SK-N-SH (cell line): ENCODE data around the gene DYNC2H1. TPM values are rescaled to one million over a fixed set of nuclear protein-coding genes. Genes with fewer than 3 reads are reported as not detected.

ENCODE experiments used
- CTCF ChIA-PET: fragments of 300-600, 350-600 bp; formaldehyde crosslinking; extraction: SDS; loops from one replicate; lab custom pipeline; 2021; lab: Yijun Ruan, JAX
- POLR2A ChIA-PET: fragments of 350-600 bp; sonication (Branson Sonifier 250); formaldehyde crosslinking; extraction: SDS; loops from one replicate; lab custom pipeline; 2020; ENCODE audit warnings: antibody characterized with exemption, inconsistent platforms; lab: Yijun Ruan, JAX
- DNase-seq: peaks from one replicate; pipeline ENCODE4 v3.0.0; 2012
- H2AFZ ChIP-seq: fragments of 200-600 bp; sonication (generic); 2 replicates; pipeline ENCODE4 v1.8.1; 2016; ENCODE audit warnings: antibody characterized with exemption, mild to moderate bottlenecking, low read depth
- H3F3A ChIP-seq: fragments of 200-600 bp; sonication (generic); replicated peaks from 2 replicates; pipeline ENCODE3; 2016; ENCODE audit warnings: antibody characterized with exemption, mild to moderate bottlenecking; ENCODE audit not compliant: insufficient read depth
- H3K27ac ChIP-seq, 2 experiments: fragments of 200-500 bp in 1 of 2; fragments of 200-600 bp in 1 of 2; sonication (Bioruptor generic) in 1 of 2; sonication (generic), shearing (Covaris generic) in 1 of 2; 2 replicates each; pipeline versions ENCODE4 v1.5.1 to v1.6.1; 2014 to 2016; ENCODE audit warnings: low read depth in 2 of 2, inconsistent platforms in 1 of 2, low read length in 1 of 2, mild to moderate bottlenecking in 1 of 2, mixed read lengths in 1 of 2
- H3K27me3 ChIP-seq: fragments of 200-600 bp; sonication (generic), shearing (Covaris generic); 2 replicates; pipeline ENCODE4 v1.6.1; 2016; ENCODE audit warnings: mixed run types; ENCODE audit not compliant: insufficient read depth
- H3K36me3 ChIP-seq, 2 experiments: fragments of 200-500 bp in 1 of 2; fragments of 200-600 bp in 1 of 2; sonication (Bioruptor generic) in 1 of 2; sonication (generic) in 1 of 2; replicated peaks in 1 of 2; 2 replicates each; pipeline versions ENCODE3 to v1.5.1; 2014 to 2016; ENCODE audit warnings: low read length in 1 of 2, mild to moderate bottlenecking in 1 of 2; ENCODE audit not compliant: insufficient read depth in 2 of 2, control insufficient read depth in 1 of 2
- H3K4me1 ChIP-seq, 2 experiments: fragments of 200-500 bp in 1 of 2; fragments of 200-600 bp in 1 of 2; sonication (Bioruptor generic) in 1 of 2; sonication (generic), shearing (Covaris generic) in 1 of 2; 2 replicates each; pipeline versions ENCODE4 v1.5.1 to v1.6.1; 2014 to 2016; ENCODE audit warnings: low read depth in 1 of 2, low read length in 1 of 2, mixed run types in 1 of 2; ENCODE audit not compliant: insufficient read depth in 2 of 2, control insufficient read depth in 1 of 2
- H3K4me2 ChIP-seq: fragments of 200-600 bp; sonication (generic), shearing (Covaris generic); 2 replicates; pipeline ENCODE4 v1.6.1; 2017; ENCODE audit warnings: mixed run types
- H3K4me3 ChIP-seq, 2 experiments: fragments of 200-500 bp in 1 of 2; fragments of 200-600 bp in 1 of 2; sonication (Bioruptor generic) in 1 of 2; sonication (generic), shearing (Covaris generic) in 1 of 2; 2 replicates each; pipeline versions ENCODE4 v1.5.1 to v1.8.1; 2014 to 2016; ENCODE audit warnings: low read depth in 2 of 2, inconsistent platforms in 1 of 2, low read length in 1 of 2, mild to moderate bottlenecking in 1 of 2, mixed read lengths in 1 of 2, moderate library complexity in 1 of 2
- H3K79me2 ChIP-seq: fragments of 200-600 bp; sonication (generic); 2 replicates; pipeline ENCODE4 v1.8.1; 2017; ENCODE audit warnings: mild to moderate bottlenecking; ENCODE audit not compliant: insufficient read depth
- H3K9ac ChIP-seq: fragments of 200-600 bp; sonication (generic); 2 replicates; pipeline ENCODE4 v1.6.1; 2017; ENCODE audit warnings: mixed run types
- H3K9me2 ChIP-seq: fragments of 200-600 bp; sonication (generic); 2 replicates; pipeline ENCODE4 v1.6.1; 2017; ENCODE audit warnings: mixed run types
- H3K9me3 ChIP-seq: fragments of 200-600 bp; sonication (generic); 2 replicates; pipeline ENCODE4 v1.6.1; 2017; ENCODE audit warnings: mixed run types, mild to moderate bottlenecking, moderate library complexity
- H4K20me1 ChIP-seq: fragments of 200-600 bp; sonication (generic); 2 replicates; pipeline ENCODE4 v1.6.1; 2017; ENCODE audit warnings: mild to moderate bottlenecking, mixed run types; ENCODE audit not compliant: insufficient read depth
- CHD2 ChIP-seq: fragments of 150-350 bp; IDR thresholded peaks from 2 replicates; pipeline ENCODE4 v1.6.1; 2018; ENCODE audit warnings: low read length; ENCODE audit not compliant: partially characterized antibody
- CTCF ChIP-seq: fragments of 200-600 bp; sonication (generic); IDR thresholded peaks from 2 replicates; pipeline ENCODE4 v1.6.1; 2017; ENCODE audit warnings: antibody characterized with exemption, mild to moderate bottlenecking, moderate library complexity
- ELF1 ChIP-seq: IDR thresholded peaks from 2 replicates; pipeline ENCODE4 v1.4.0; 2012
- EZH2phosphoT487 ChIP-seq: fragments of 200-600 bp; sonication (generic); IDR thresholded peaks from 2 replicates; pipeline ENCODE4 v1.6.1; 2017; ENCODE audit warnings: low read depth, mixed run types, mild to moderate bottlenecking, antibody characterized with exemption, moderate library complexity, borderline replicate concordance
- FOXJ3 ChIP-seq: sonication (generic); formaldehyde crosslinking; IDR thresholded peaks from 2 replicates; pipeline ENCODE4 v1.5.1; 2020; ENCODE audit warnings: mild to moderate bottlenecking, missing genetic modification reagents
- FOXM1 ChIP-seq: IDR thresholded peaks from 2 replicates; pipeline ENCODE4 v1.4.0; 2012; ENCODE audit warnings: low read depth, mild to moderate bottlenecking
- GABPA ChIP-seq: IDR thresholded peaks from 2 replicates; pipeline ENCODE4 v1.4.0; 2012; ENCODE audit warnings: low read depth, mild to moderate bottlenecking
- GATA2 ChIP-seq: sonication (generic); formaldehyde crosslinking; IDR thresholded peaks from 2 replicates; pipeline ENCODE4 v1.5.0; 2020; ENCODE audit warnings: mild to moderate bottlenecking, missing genetic modification reagents
- JUND ChIP-seq: IDR thresholded peaks from 2 replicates; pipeline ENCODE4 v1.4.0; 2012
- MEF2A ChIP-seq: IDR thresholded peaks from 2 replicates; pipeline ENCODE4 v1.4.0; 2012; ENCODE audit warnings: low read depth, borderline replicate concordance
- MXI1 ChIP-seq: IDR thresholded peaks from 2 replicates; pipeline ENCODE4 v1.6.1; 2012; ENCODE audit warnings: mild to moderate bottlenecking, low read depth, low read length, improper control_type of control experiment
- NFIC ChIP-seq: IDR thresholded peaks from 2 replicates; pipeline ENCODE4 v1.4.0; 2012; ENCODE audit warnings: borderline replicate concordance
- NRF1 ChIP-seq: IDR thresholded peaks from 2 replicates; pipeline ENCODE4 v1.6.1; 2012; ENCODE audit warnings: low read depth, mild to moderate bottlenecking, low read length
- RAD21 ChIP-seq: IDR thresholded peaks from 2 replicates; pipeline ENCODE4 v1.6.1; 2012; ENCODE audit warnings: mild to moderate bottlenecking, low read length
- RCOR1 ChIP-seq: fragments of 150-350 bp; IDR thresholded peaks from 2 replicates; pipeline ENCODE4 v1.6.1; 2017; ENCODE audit warnings: antibody characterized with exemption, low read length
- REST ChIP-seq: IDR thresholded peaks from 2 replicates; pipeline ENCODE4 v1.6.1; 2012; ENCODE audit warnings: mild to moderate bottlenecking, low read depth, low read length, moderate library complexity
- RFX5 ChIP-seq: IDR thresholded peaks from 2 replicates; pipeline ENCODE4 v1.6.1; 2012; ENCODE audit warnings: mild to moderate bottlenecking, improper control_type of control experiment, low read length
- RXRA ChIP-seq: IDR thresholded peaks from 2 replicates; pipeline ENCODE4 v1.4.0; 2012; ENCODE audit warnings: low read depth, mild to moderate bottlenecking, borderline replicate concordance
- SIN3A ChIP-seq: IDR thresholded peaks from 2 replicates; pipeline ENCODE4 v1.6.1; 2012; ENCODE audit warnings: low read depth, mild to moderate bottlenecking, low read length, moderate library complexity, borderline replicate concordance
- TAF1 ChIP-seq: IDR thresholded peaks from 2 replicates; pipeline ENCODE4 v1.6.1; 2012; ENCODE audit warnings: low read depth, mild to moderate bottlenecking, low read length, moderate library complexity, borderline replicate concordance
- TCF12 ChIP-seq: IDR thresholded peaks from 2 replicates; pipeline ENCODE4 v1.4.0; 2012
- USF2 ChIP-seq: fragments of 150-350 bp; IDR thresholded peaks from 2 replicates; pipeline ENCODE4 v1.6.1; 2017; ENCODE audit warnings: antibody characterized with exemption, low read length, low read depth, borderline replicate concordance
- YY1 ChIP-seq: IDR thresholded peaks from 2 replicates; pipeline ENCODE4 v1.4.0; 2012; ENCODE audit warnings: low read depth, mild to moderate bottlenecking
- WGBS: methylation state at CpG from one replicate; pipeline ENCODE4 v1.1.6; 2017; ENCODE audit warnings: low lambda C conversion rate; 5-methylcytosine and 5-hydroxymethylcytosine counted together
- polyA plus RNA-seq, 3 experiments: library from polyadenylated mRNA; depleted of rRNA; stranded (reverse); fragments of >200 nt; gene quantifications; 2 replicates each; pipeline ENCODE4 v1.2.3, GENCODE V29; 2012

DYNC2H1 gene
- polyA plus RNA-seq, 1 of the 3 experiments (the other 2 are of a cell fraction), result 15.3 TPM

GRCh38 chr11:103170865-103171264 lies 61.6 kb downstream of the DYNC2H1 start:
- 87% methylated on average over 4 of the region's 4 CpGs for WGBS
- Histone ChIP-seq H4K20me1 (no peaks in the 10 kb centered on the region), H3K36me3 (peaks cover 56 to 65% of the 10 kb centered on the region in 2 experiments), H3K9me3 (no peaks in the 10 kb centered on the region), H3K9ac (no peak overlapping the region), H3F3A (peaks cover 3% of the 10 kb centered on the region), H3K27ac (no peak overlapping the region), H3K4me3 (no peak overlapping the region), H3K79me2 (no peaks in the 10 kb centered on the region), H3K4me1 (no peaks in the 10 kb centered on the region; a peak in 1 of 4 replicates), H3K9me2 (no peaks in the 10 kb centered on the region), H3K27me3 (no peaks in the 10 kb centered on the region), H3K4me2 (no peak overlapping the region), H2AFZ (no peak overlapping the region)
- no peak for DNase-seq
- TF ChIP-seq MXI1 (no peak), YY1 (no peak), EZH2phosphoT487 (no peak), RXRA (no peak), RFX5 (peak; percentile 89)
- POLR2A ChIA-PET, result no interaction called here
- CTCF ChIA-PET, result interaction anchor here (1.6 kb wide), 1 partner anchor 22 kb away, joined by 3 read pairs; no protein-coding TSS in a partner anchor

- ChIA-PET CTCF (interaction anchor here (1.0 to 1.3 kb wide), 3 partner anchors 13 to 608 kb away, joined by 3 to 4 read pairs (median 3); no protein-coding TSS in a partner anchor), POLR2A (no interaction called here)
- Histone ChIP-seq H3K9me3 (no peaks in the 10 kb centered on the region), H2AFZ (no peak overlapping the region), H3K4me1 (no peaks in the 10 kb centered on the region; a peak in 1 of 4 replicates), H4K20me1 (no peaks in the 10 kb centered on the region), H3F3A (peaks cover 3% of the 10 kb centered on the region), H3K4me2 (no peak overlapping the region), H3K36me3 (peaks cover 56 to 67% of the 10 kb centered on the region in 2 experiments), H3K27ac (no peak overlapping the region), H3K9me2 (no peaks in the 10 kb centered on the region), H3K79me2 (no peaks in the 10 kb centered on the region), H3K4me3 (no peak overlapping the region), H3K9ac (no peak overlapping the region), H3K27me3 (no peaks in the 10 kb centered on the region)
- WGBS, result 66% methylated on average over 2 of the region's 2 CpGs
- no peak for DNase-seq
- TF ChIP-seq RCOR1 (no peak), SIN3A (no peak), FOXM1 (no peak), GATA2 (CRISPR knock-in tag) (no peak), FOXJ3 (CRISPR knock-in tag) (no peak), TCF12 (no peak), CHD2 (no peak), CTCF (no peak), USF2 (no peak), NRF1 (no peak), JUND (no peak), GABPA (no peak), NFIC (no peak), MEF2A (no peak), TAF1 (no peak), ELF1 (no peak), REST (no peak), RAD21 (no peak)
These were observed 66.4 kb downstream of the DYNC2H1 start for GRCh38 chr11:103175461-103176129.
